Stimulated activated CD8-positive, alpha-beta memory T cell treated with anti-CD3 and anti-CD28 coated beads, Interleukin-15, amount 100 ng/mL, for 4 hours (primary cell): ENCODE results near the gene SERHL2.
"Not testable (repeated sequence)": the region's sequence is repeated elsewhere in the genome, so short reads cannot be mapped to it uniquely, and the experiment has no call there.

ENCODE experiments used
- DNase-seq, 2 donors: peaks; one replicate each; pipeline ENCODE4 v3.0.0-alpha.2; 2020; ENCODE audit warnings: low read depth in 2 of 2

The SERHL2 gene

GRCh38 chr22:42553475-42554361 is at the start of gene SERHL2:
Gene SERHL2 (plus strand): TSS chr22:42553956. CDS start chr22:42554021, 65 bp downstream.
- DNase-seq = peak; percentile 57 to 63

GRCh38 chr22:42508327-42508974 is 45.3 kb upstream of the SERHL2 start:
- DNase-seq = not testable (repeated sequence)

GRCh38 chr22:42508975-42509364 is 44.8 kb upstream of the SERHL2 start:
- not testable (repeated sequence) for DNase-seq

- no peak for DNase-seq
These were observed 44.2 kb upstream of the SERHL2 start for GRCh38 chr22:42509548-42509947.

GRCh38 chr22:42511401-42511891 is 42.3 kb upstream of the SERHL2 start:
- DNase-seq = no peak

- DNase-seq = not testable (repeated sequence)
These were observed 41.3 kb upstream of the SERHL2 start for GRCh38 chr22:42512273-42512990.

GRCh38 chr22:42514331-42514730 is 39.4 kb upstream of the SERHL2 start:
- DNase-seq = not testable (repeated sequence)

GRCh38 chr22:42515304-42515703 is 38.5 kb upstream of the SERHL2 start:
- DNase-seq = not testable (repeated sequence)

GRCh38 chr22:42515896-42516295 is 37.9 kb upstream of the SERHL2 start:
- no peak for DNase-seq

- DNase-seq = not testable (repeated sequence)
These were observed 36.7 kb upstream of the SERHL2 start for GRCh38 chr22:42517103-42517502.

GRCh38 chr22:42518638-42519524 is 34.9 kb upstream of the SERHL2 start:
- DNase-seq = not testable (repeated sequence)

- peak; percentile 62 to 68 for DNase-seq
These were observed 34.0 kb upstream of the SERHL2 start, which contains the start of gene RRP7A for GRCh38 chr22:42519525-42520401. Gene RRP7A (minus strand): TSS chr22:42519796. CDS start chr22:42519786, 10 bp downstream.

GRCh38 chr22:42521228-42521546 is 32.6 kb upstream of the SERHL2 start:
- DNase-seq = no peak

- no peak for DNase-seq
These were observed 31.2 kb upstream of the SERHL2 start for GRCh38 chr22:42522546-42522945.

GRCh38 chr22:42528591-42529307 is 25.0 kb upstream of the SERHL2 start:
- DNase-seq = no peak

- not testable (repeated sequence) for DNase-seq
These were observed 24.3 kb upstream of the SERHL2 start for GRCh38 chr22:42529435-42529834.

- not testable (repeated sequence) for DNase-seq
These were observed 22.2 kb upstream of the SERHL2 start for GRCh38 chr22:42531401-42532084.

GRCh38 chr22:42533638-42533977 is 20.1 kb upstream of the SERHL2 start:
- DNase-seq = no peak
